PFSK-1 (cell line): ENCODE results near the gene PPM1H.

Source experiments
- FOXP2 ChIP-seq: optimal IDR thresholded peaks from 2 replicates; pipeline ENCODE3; 2011; ENCODE audit warnings: borderline replicate concordance, control low read depth, inconsistent platforms; ENCODE audit not compliant: insufficient read depth; ENCODE audit errors: extremely low read length, extremely low read depth
- POLR2AphosphoS5 ChIP-seq: IDR thresholded peaks from 2 replicates; pipeline ENCODE4 v1.6.1; 2012; ENCODE audit warnings: low read depth, mild to moderate bottlenecking, control low read depth, low read length, moderate library complexity
- SIN3A ChIP-seq: IDR thresholded peaks from 2 replicates; pipeline ENCODE4 v1.6.1; 2012; ENCODE audit warnings: mild to moderate bottlenecking, low read length, moderate library complexity, borderline replicate concordance; ENCODE audit not compliant: insufficient read depth
- TAF1 ChIP-seq: IDR thresholded peaks from 2 replicates; pipeline ENCODE4 v1.6.1; 2012; ENCODE audit warnings: low read length, control low read depth, borderline replicate concordance; ENCODE audit not compliant: insufficient read depth
- TF ChIP-seq, protein P1 (sequence below), 2 experiments: IDR thresholded peaks; 2 replicates each; pipeline versions ENCODE4 v1.6.1 to v1.8.0; 2011 to 2012; ENCODE audit warnings: low read depth in 2 of 2, low read length in 2 of 2, control low read depth in 1 of 2, inconsistent platforms in 1 of 2, mild to moderate bottlenecking in 1 of 2, moderate library complexity in 1 of 2; ENCODE audit not compliant: insufficient read depth in 1 of 2

Gene PPM1H

GRCh38 chr12:62627181-62627580, 307.8 kb downstream of the PPM1H start:
- TF ChIP-seq TAF1 (no peak), SIN3A (no peak), FOXP2 (no peak), POLR2AphosphoS5 (no peak)
- TF ChIP-seq, protein P1, sequence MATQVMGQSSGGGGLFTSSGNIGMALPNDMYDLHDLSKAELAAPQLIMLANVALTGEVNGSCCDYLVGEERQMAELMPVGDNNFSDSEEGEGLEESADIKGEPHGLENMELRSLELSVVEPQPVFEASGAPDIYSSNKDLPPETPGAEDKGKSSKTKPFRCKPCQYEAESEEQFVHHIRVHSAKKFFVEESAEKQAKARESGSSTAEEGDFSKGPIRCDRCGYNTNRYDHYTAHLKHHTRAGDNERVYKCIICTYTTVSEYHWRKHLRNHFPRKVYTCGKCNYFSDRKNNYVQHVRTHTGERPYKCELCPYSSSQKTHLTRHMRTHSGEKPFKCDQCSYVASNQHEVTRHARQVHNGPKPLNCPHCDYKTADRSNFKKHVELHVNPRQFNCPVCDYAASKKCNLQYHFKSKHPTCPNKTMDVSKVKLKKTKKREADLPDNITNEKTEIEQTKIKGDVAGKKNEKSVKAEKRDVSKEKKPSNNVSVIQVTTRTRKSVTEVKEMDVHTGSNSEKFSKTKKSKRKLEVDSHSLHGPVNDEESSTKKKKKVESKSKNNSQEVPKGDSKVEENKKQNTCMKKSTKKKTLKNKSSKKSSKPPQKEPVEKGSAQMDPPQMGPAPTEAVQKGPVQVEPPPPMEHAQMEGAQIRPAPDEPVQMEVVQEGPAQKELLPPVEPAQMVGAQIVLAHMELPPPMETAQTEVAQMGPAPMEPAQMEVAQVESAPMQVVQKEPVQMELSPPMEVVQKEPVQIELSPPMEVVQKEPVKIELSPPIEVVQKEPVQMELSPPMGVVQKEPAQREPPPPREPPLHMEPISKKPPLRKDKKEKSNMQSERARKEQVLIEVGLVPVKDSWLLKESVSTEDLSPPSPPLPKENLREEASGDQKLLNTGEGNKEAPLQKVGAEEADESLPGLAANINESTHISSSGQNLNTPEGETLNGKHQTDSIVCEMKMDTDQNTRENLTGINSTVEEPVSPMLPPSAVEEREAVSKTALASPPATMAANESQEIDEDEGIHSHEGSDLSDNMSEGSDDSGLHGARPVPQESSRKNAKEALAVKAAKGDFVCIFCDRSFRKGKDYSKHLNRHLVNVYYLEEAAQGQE (IDR thresholded peaks at IDR 0.05; ENCODE audit: insufficient read depth in 1 of 2, low read depth in 2 of 2, low read length in 2 of 2), result no peak

DNA sequence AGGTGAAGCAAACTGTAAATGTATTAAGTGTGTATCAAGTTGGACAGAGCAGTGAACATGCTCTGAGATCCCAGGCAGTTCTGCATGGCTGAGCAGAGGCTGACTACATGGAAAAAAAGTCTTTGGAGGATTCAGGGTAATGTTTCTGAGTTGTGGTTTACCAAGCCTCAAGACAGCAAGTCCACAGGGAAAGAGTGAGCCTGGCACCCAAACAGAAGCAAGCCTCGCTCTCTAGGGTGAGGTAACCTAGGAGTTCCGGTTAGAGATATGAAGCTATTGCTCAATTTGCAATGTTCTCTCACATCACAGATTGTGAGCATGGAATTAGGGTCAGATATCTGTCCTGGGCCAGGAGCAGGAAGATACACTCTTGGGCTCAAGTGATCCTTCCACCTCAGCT, 309.7 kb downstream of the PPM1H start:
- TF ChIP-seq POLR2AphosphoS5 (no peak), TAF1 (no peak), FOXP2 (no peak), SIN3A (no peak)
- TF ChIP-seq, protein P1 (IDR thresholded peaks at IDR 0.05; ENCODE audit: insufficient read depth in 1 of 2, low read depth in 2 of 2, low read length in 2 of 2), result no peak

GRCh38 chr12:62622177-62622576, 312.8 kb downstream of the PPM1H start:
- TF ChIP-seq FOXP2 (no peak), TAF1 (no peak), POLR2AphosphoS5 (no peak), SIN3A (no peak)
- TF ChIP-seq, protein P1 (IDR thresholded peaks at IDR 0.05; ENCODE audit: insufficient read depth in 1 of 2, low read depth in 2 of 2, low read length in 2 of 2), result no peak

GRCh38 chr12:62621101-62621638, 313.8 kb downstream of the PPM1H start:
- TF ChIP-seq SIN3A (no peak), FOXP2 (no peak), POLR2AphosphoS5 (no peak), TAF1 (no peak)
- TF ChIP-seq, protein P1 (IDR thresholded peaks at IDR 0.05; ENCODE audit: insufficient read depth in 1 of 2, low read depth in 2 of 2, low read length in 2 of 2), result no peak

GRCh38 chr12:62618930-62619329, 316.0 kb downstream of the PPM1H start:
- TF ChIP-seq FOXP2, result no peak
- TF ChIP-seq, protein P1 (IDR thresholded peaks at IDR 0.05; ENCODE audit: insufficient read depth in 1 of 2, low read depth in 2 of 2, low read length in 2 of 2), result no peak
- TF ChIP-seq TAF1, result no peak
- TF ChIP-seq POLR2AphosphoS5, result no peak
- no peak for TF ChIP-seq SIN3A
